HG03457 (cell line): ENCODE results near the gene OR7C2.
"Not testable (repeated sequence)": the region's sequence is repeated elsewhere in the genome, so short reads cannot be mapped to it uniquely, and the experiment has no call there.

ENCODE experiments used
- ATAC-seq: cut with Tn5 transposase; IDR thresholded peaks from one replicate; pipeline ENCODE4 v1.9.1; 2021; ENCODE audit warnings: moderate number of reproducible peaks; ENCODE audit not compliant: unreplicated experiment

The OR7C2 gene

GRCh38 chr19:14941189-14941588 is at the start of gene OR7C2:
Gene OR7C2 (plus strand): TSS chr19:14941489. CDS start chr19:14941489, 0 bp downstream.
- no peak for ATAC-seq

GRCh38 chr19:14901675-14902260 is 39.5 kb upstream of the OR7C2 start:
- no peak for ATAC-seq

GRCh38 chr19:14906711-14907110 is 34.6 kb upstream of the OR7C2 start:
- no peak for ATAC-seq

- ATAC-seq, result no peak
Observed at GRCh38 chr19:14915116-14915515, 26.2 kb upstream of the OR7C2 start.

- ATAC-seq, result no peak
Observed at GRCh38 chr19:14916848-14917247, 24.4 kb upstream of the OR7C2 start.

GRCh38 chr19:14933506-14933905 is 7.8 kb upstream of the OR7C2 start:
- ATAC-seq, result no peak

- ATAC-seq, result no peak
Observed at GRCh38 chr19:14940266-14940665, 1.0 kb upstream of the OR7C2 start.

- no peak for ATAC-seq
Observed at GRCh38 chr19:14943601-14944000, 2.3 kb downstream of the OR7C2 start.

GRCh38 chr19:14944456-14944855 is 3.2 kb downstream of the OR7C2 start:
- ATAC-seq, result no peak

- not testable (repeated sequence) for ATAC-seq
Observed at GRCh38 chr19:14949413-14949812, 8.1 kb downstream of the OR7C2 start.

- ATAC-seq, result no peak
Observed at GRCh38 chr19:14949876-14950275, 8.6 kb downstream of the OR7C2 start.

GRCh38 chr19:14950421-14950820 is 9.1 kb downstream of the OR7C2 start:
- no peak for ATAC-seq

GRCh38 chr19:14952767-14953166 is 11.5 kb downstream of the OR7C2 start:
- ATAC-seq, result no peak

GRCh38 chr19:14954071-14954655 is 12.9 kb downstream of the OR7C2 start:
- ATAC-seq, result no peak

GRCh38 chr19:14957464-14957863 is 16.2 kb downstream of the OR7C2 start:
- no peak for ATAC-seq

- ATAC-seq, result no peak
Observed at GRCh38 chr19:14959263-14959662, 18.0 kb downstream of the OR7C2 start.

- no peak for ATAC-seq
Observed at GRCh38 chr19:14961956-14962685, 20.8 kb downstream of the OR7C2 start.

GRCh38 chr19:14968247-14968646 is 27.0 kb downstream of the OR7C2 start:
- ATAC-seq, result no peak

- no peak for ATAC-seq
Observed at GRCh38 chr19:14971474-14971873, 30.2 kb downstream of the OR7C2 start.

GRCh38 chr19:14972676-14973075 is 31.4 kb downstream of the OR7C2 start:
- ATAC-seq, result no peak

GRCh38 chr19:14974488-14974887 is 33.2 kb downstream of the OR7C2 start:
- ATAC-seq, result no peak

GRCh38 chr19:14977128-14977527 is 35.8 kb downstream of the OR7C2 start:
- no peak for ATAC-seq
